NCI-H1436 treated with DMSO at 0.1 percent for 48 hours (cell line): ENCODE data around the gene ALDH8A1.

ENCODE experiments used
- DNase-seq: peaks from one replicate; lab custom pipeline; 2025; lab: John Stamatoyannopoulos, UW

The ALDH8A1 gene

GRCh38 chr6:134870677-134871498 lies 79.0 kb downstream of the ALDH8A1 start:
- DNase-seq, result no peak

- DNase-seq, result no peak
These were observed 81.1 kb downstream of the ALDH8A1 start for GRCh38 chr6:134868812-134869211.
